IMR-90 (cell line): Measurements from ENCODE around the gene DPP6. TPM values are rescaled to one million over a fixed set of nuclear protein-coding genes. Genes with fewer than 3 reads are reported as not detected.

Experiments
- ATAC-seq: fragments of 200-7000 bp; cut with Tn5 transposase; 2 replicates; pipeline ENCODE4 v1.9.1; 2020; ENCODE audit warnings: low read depth, mild to moderate bottlenecking, moderate library complexity
- BruUV-seq: library from RNA; stranded (reverse); fragments of 400-500 nt; replicated peaks from 2 replicates; lab custom pipeline; 2021; lab: Mats Ljungman, UMichigan
- CTCF ChIA-PET: fragments of 300-600 bp; formaldehyde crosslinking; extraction: SDS; loops from one replicate; lab custom pipeline; 2021; ENCODE audit warnings: antibody characterized with exemption; lab: Yijun Ruan, JAX
- POLR2A ChIA-PET: fragments of 300-600 bp; sonication (Branson Sonifier 250); formaldehyde crosslinking; loops from one replicate; lab custom pipeline; 2022; ENCODE audit warnings: antibody characterized with exemption; ENCODE audit not compliant: unreplicated experiment; lab: Charles Lee
- DNase-seq: peaks from one replicate; pipeline ENCODE4 v3.0.0; 2013
- H2AFZ ChIP-seq: replicated peaks from 2 replicates; pipeline ENCODE3; 2013; ENCODE audit warnings: low read length, mild to moderate bottlenecking; ENCODE audit not compliant: poor library complexity
- H2AK5ac ChIP-seq: 2 replicates; pipeline ENCODE4 v1.6.1; 2013; ENCODE audit warnings: low read depth, low read length, inconsistent platforms
- H2AK9ac ChIP-seq: replicated peaks from 2 replicates; pipeline ENCODE3; 2013; ENCODE audit warnings: mild to moderate bottlenecking, low read depth, low read length, moderate library complexity; ENCODE audit not compliant: poor library complexity
- H2BK120ac ChIP-seq: 2 replicates; pipeline ENCODE4 v1.6.1; 2013; ENCODE audit warnings: low read depth, low read length, inconsistent platforms
- H2BK15ac ChIP-seq: 3 replicates; pipeline ENCODE4 v1.6.1; 2013; ENCODE audit warnings: low read depth, low read length, inconsistent platforms
- H2BK20ac ChIP-seq: 2 replicates; pipeline ENCODE4 v1.6.1; 2013; ENCODE audit warnings: low read depth, mild to moderate bottlenecking, inconsistent platforms, low read length, moderate library complexity
- H2BK5ac ChIP-seq: 2 replicates; pipeline ENCODE4 v1.6.1; 2013; ENCODE audit warnings: mild to moderate bottlenecking, low read depth, low read length, inconsistent platforms; ENCODE audit not compliant: poor library complexity, severe bottlenecking
- H3K14ac ChIP-seq: replicated peaks from 2 replicates; pipeline ENCODE4 v1.6.1; 2013; ENCODE audit warnings: low read depth, low read length, inconsistent platforms
- H3K18ac ChIP-seq: 2 replicates; pipeline ENCODE4 v1.6.1; 2013; ENCODE audit warnings: low read depth, low read length, control low read depth
- H3K23ac ChIP-seq: 2 replicates; pipeline ENCODE4 v1.6.1; 2013; ENCODE audit warnings: low read depth, low read length, inconsistent platforms
- H3K27ac ChIP-seq: 2 replicates; pipeline ENCODE4 v1.5.1; 2013; ENCODE audit warnings: mild to moderate bottlenecking, control low read depth, low read length; ENCODE audit not compliant: insufficient read depth
- H3K27me3 ChIP-seq: 2 replicates; pipeline ENCODE4 v1.6.1; 2013; ENCODE audit warnings: low read length; ENCODE audit not compliant: control insufficient read depth, insufficient read depth
- H3K36me3 ChIP-seq: 2 replicates; pipeline ENCODE4 v1.6.1; 2013; ENCODE audit warnings: low read length, mixed read lengths; ENCODE audit not compliant: control insufficient read depth, insufficient read depth
- H3K4ac ChIP-seq: 2 replicates; pipeline ENCODE4 v1.6.1; 2013; ENCODE audit warnings: low read depth, low read length, inconsistent platforms
- H3K4me1 ChIP-seq: 2 replicates; pipeline ENCODE4 v1.6.1; 2013; ENCODE audit warnings: low read length, mixed read lengths; ENCODE audit not compliant: control insufficient read depth, insufficient read depth
- H3K4me2 ChIP-seq: 2 replicates; pipeline ENCODE4 v1.6.1; 2013; ENCODE audit warnings: low read depth, mild to moderate bottlenecking, control low read depth, low read length, moderate library complexity
- H3K4me3 ChIP-seq: 2 replicates; pipeline ENCODE4 v1.5.1; 2013; ENCODE audit warnings: low read depth, mild to moderate bottlenecking, control low read depth, low read length, moderate library complexity; ENCODE audit not compliant: insufficient read depth
- H3K56ac ChIP-seq: 2 replicates; pipeline ENCODE4 v1.6.1; 2013; ENCODE audit warnings: low read length, inconsistent platforms; ENCODE audit not compliant: insufficient read depth; ENCODE audit errors: extremely low read depth
- H3K79me1 ChIP-seq, 2 experiments: 2 replicates each; pipeline ENCODE4 v1.6.1; 2013; ENCODE audit warnings: low read length in 2 of 2, inconsistent platforms in 1 of 2, low read depth in 1 of 2
- H3K9ac ChIP-seq: 2 replicates; pipeline ENCODE4 v1.6.1; 2013; ENCODE audit warnings: low read depth, low read length, control low read depth
- H3K9me1 ChIP-seq: 2 replicates; pipeline ENCODE4 v1.6.1; 2013; ENCODE audit warnings: low read length, inconsistent platforms; ENCODE audit not compliant: insufficient read depth
- H3K9me3 ChIP-seq: 2 replicates; pipeline ENCODE4 v1.6.1; 2013; ENCODE audit warnings: low read length; ENCODE audit not compliant: control insufficient read depth, insufficient read depth
- H4K20me1 ChIP-seq: 2 replicates; pipeline ENCODE4 v1.6.1; 2013; ENCODE audit warnings: low read length, inconsistent platforms; ENCODE audit not compliant: insufficient read depth
- H4K5ac ChIP-seq: 2 replicates; pipeline ENCODE4 v1.6.1; 2013; ENCODE audit warnings: mild to moderate bottlenecking, low read depth, low read length, control low read depth
- H4K8ac ChIP-seq, 2 experiments: 2 replicates each; pipeline ENCODE4 v1.6.1; 2013; ENCODE audit warnings: low read depth in 2 of 2, low read length in 2 of 2, control low read depth in 1 of 2, inconsistent platforms in 1 of 2
- H4K91ac ChIP-seq: 2 replicates; pipeline ENCODE4 v1.6.1; 2013; ENCODE audit warnings: low read depth, low read length, inconsistent platforms; ENCODE audit not compliant: insufficient read depth
- BHLHE40 ChIP-seq: fragments of 150-350 bp; IDR thresholded peaks from 2 replicates; pipeline ENCODE4 v1.6.1; 2016; ENCODE audit warnings: mild to moderate bottlenecking, low read depth, low read length
- CHD1 ChIP-seq: IDR thresholded peaks from 2 replicates; pipeline ENCODE4 v1.6.1; 2012; ENCODE audit warnings: low read depth, low read length, improper control_type of control experiment
- FOS ChIP-seq: fragments of 150-350 bp; IDR thresholded peaks from 2 replicates; pipeline ENCODE4 v1.6.1; 2016; ENCODE audit warnings: low read depth, low read length
- NFE2L2 ChIP-seq: fragments of 150-350 bp; IDR thresholded peaks from 2 replicates; pipeline ENCODE4 v1.6.1; 2016; ENCODE audit warnings: low read depth, mild to moderate bottlenecking, low read length
- RCOR1 ChIP-seq: IDR thresholded peaks from 2 replicates; pipeline ENCODE4 v1.6.1; 2012; ENCODE audit warnings: mild to moderate bottlenecking, low read length, improper control_type of control experiment; ENCODE audit not compliant: insufficient replicate concordance
- RFX5 ChIP-seq: IDR thresholded peaks from 2 replicates; pipeline ENCODE4 v1.8.0; 2012; ENCODE audit warnings: low read depth, mild to moderate bottlenecking, low read length, moderate library complexity
- SMC3 ChIP-seq: fragments of 150-350 bp; IDR thresholded peaks from 2 replicates; pipeline ENCODE4 v1.6.1; 2016; ENCODE audit warnings: low read depth, mild to moderate bottlenecking, antibody characterized with exemption, low read length, moderate library complexity
- WGBS, 2 experiments: methylation state at CpG; one replicate each; pipeline versions ENCODE4 v1.1.5 to v1.1.7; 2013; ENCODE audit warnings: missing lambda C conversion rate in 2 of 2; ENCODE audit not compliant: insufficient read length in 1 of 2; ENCODE audit errors: extremely low coverage in 2 of 2; 5-methylcytosine and 5-hydroxymethylcytosine counted together
- dilution Hi-C: fragments of 300-500 bp; cut with HindIII; formaldehyde crosslinking; loops from one replicate; pipeline ENCODE4 v1.14.3; 2018; ENCODE audit warnings: low sequenced_read_pairs; ENCODE audit not compliant: unreplicated experiment
- in situ Hi-C: fragments of 300-500 bp; cut with MboI; formaldehyde crosslinking; loops from 3 replicates; pipeline ENCODE4 v1.14.3; 2019; ENCODE audit warnings: low sequenced_read_pairs, inconsistent platforms, mixed read lengths
- intact Hi-C: fragments of 100-400 bp; cut with micrococcal nuclease; formaldehyde crosslinking; loops from 2 replicates; pipeline ENCODE4 v1.10.0; 2022
- polyA plus RNA-seq, 3 experiments: library from polyadenylated mRNA; depleted of rRNA; stranded (reverse); fragments of >200 nt; gene quantifications; 2 replicates each; pipeline ENCODE4 v1.2.3, GENCODE V29; 2012; ENCODE audit warnings: low replicate concordance in 1 of 3
- total RNA-seq: library from RNA; depleted of rRNA; stranded (reverse); fragments of >200 nt; gene quantifications from 2 replicates; pipeline ENCODE4 v1.2.3, GENCODE V29; 2012
- TF ChIP-seq, protein P1 (sequence below): fragments of 150-350 bp; IDR thresholded peaks from 2 replicates; pipeline ENCODE4 v1.6.1; 2016; ENCODE audit warnings: low read depth, mild to moderate bottlenecking, low read length, moderate library complexity, borderline replicate concordance

DPP6 gene
- total and polyA plus RNA-seq, 2 of the 4 experiments (the other 2 are of a cell fraction): not detected

DNA sequence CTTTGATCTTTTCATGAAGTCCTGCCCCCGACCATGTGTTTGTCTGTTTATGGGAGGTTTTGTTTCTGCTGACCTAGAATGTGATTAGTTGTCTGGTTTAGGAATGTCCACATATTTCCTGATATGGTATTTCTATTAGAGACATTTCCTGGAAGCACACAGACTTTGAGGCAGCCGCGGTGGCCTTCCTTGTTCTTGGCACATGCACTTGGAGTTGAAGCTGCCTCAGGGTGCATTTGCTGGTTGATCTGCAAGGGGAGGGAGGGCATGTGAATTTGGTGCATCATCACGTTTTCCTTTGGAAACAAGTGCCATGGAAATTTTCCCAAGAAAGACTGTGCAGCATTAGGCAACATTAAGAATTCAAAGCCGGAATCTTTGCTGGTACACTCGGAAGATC lies 622.0 kb downstream of the DPP6 start:
- TF ChIP-seq, protein P1, sequence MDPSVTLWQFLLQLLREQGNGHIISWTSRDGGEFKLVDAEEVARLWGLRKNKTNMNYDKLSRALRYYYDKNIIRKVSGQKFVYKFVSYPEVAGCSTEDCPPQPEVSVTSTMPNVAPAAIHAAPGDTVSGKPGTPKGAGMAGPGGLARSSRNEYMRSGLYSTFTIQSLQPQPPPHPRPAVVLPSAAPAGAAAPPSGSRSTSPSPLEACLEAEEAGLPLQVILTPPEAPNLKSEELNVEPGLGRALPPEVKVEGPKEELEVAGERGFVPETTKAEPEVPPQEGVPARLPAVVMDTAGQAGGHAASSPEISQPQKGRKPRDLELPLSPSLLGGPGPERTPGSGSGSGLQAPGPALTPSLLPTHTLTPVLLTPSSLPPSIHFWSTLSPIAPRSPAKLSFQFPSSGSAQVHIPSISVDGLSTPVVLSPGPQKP: no peak
- TF ChIP-seq NFE2L2 (no peak), SMC3 (no peak), BHLHE40 (no peak), FOS (no peak), CHD1 (no peak), RFX5 (no peak), RCOR1 (no peak)
- POLR2A ChIA-PET: no interaction called here
- Histone ChIP-seq H3K18ac (no peak overlapping the region), H2AK9ac (no peak overlapping the region), H3K36me3 (no peaks in the 10 kb centered on the region), H4K91ac (no peak overlapping the region), H3K4me2 (no peak overlapping the region), H3K9me3 (peaks cover 37% of the 10 kb centered on the region), H3K9me1 (no peaks in the 10 kb centered on the region), H2AFZ (no peak overlapping the region), H2BK120ac (no peak overlapping the region), H2AK5ac (no peak overlapping the region), H2BK15ac (no peak overlapping the region), H3K27ac (no peak overlapping the region), H3K4me1 (no peaks in the 10 kb centered on the region), H4K8ac (no peak overlapping the region), H3K23ac (no peak overlapping the region), H3K14ac (no peak overlapping the region), H3K56ac (no peak overlapping the region), H3K4ac (no peak overlapping the region), H4K20me1 (no peaks in the 10 kb centered on the region), H2BK20ac (no peak overlapping the region), H3K4me3 (no peak overlapping the region), H3K9ac (no peak overlapping the region), H4K5ac (no peak overlapping the region), H3K79me1 (no peaks in the 10 kb centered on the region), H2BK5ac (no peak overlapping the region), H3K27me3 (no peaks in the 10 kb centered on the region)
- in situ Hi-C loops (no loop called here), dilution Hi-C loops (no loop called here), intact Hi-C loops (no loop called here)
- BruUV-seq: no TSS peak
- no peak for DNase-seq
- CTCF ChIA-PET: no interaction called here
- ATAC-seq: no peak
- WGBS, 2 experiments: 50% methylated on average over 3 of the region's 6 CpGs; no CpG with 5 or more reads in 1 of the 2 experiments
